Natural killer cell treated with Interleukin-12 subunit alpha and Interleukin-12 subunit beta and Interleukin-15 and Interleukin-18, amount 100 ng/mL, for 72 hours (primary cell): ENCODE data around the gene MRPL51. TPM values are rescaled to one million over a fixed set of nuclear protein-coding genes. Genes with fewer than 3 reads are reported as not detected.
"Not testable (repeated sequence)": the region's sequence is repeated elsewhere in the genome, so short reads cannot be mapped to it uniquely, and the experiment has no call there.

Experiments used
- ATAC-seq, 2 donors: fragments of 150-1000 bp; cut with Tn5 transposase in 1 of 2; sonication (Bioruptor Pico), chemical (Tn5 transposase) in 1 of 2; 2 replicates each; pipeline ENCODE4 v1.10.0; 2021
- DNase-seq: peaks from one replicate; pipeline ENCODE4 v3.0.0; 2022; ENCODE audit warnings: low spot score
- H3K27ac Mint-ChIP-seq, 2 donors: 1 replicate in 1 of 2; 2 replicates in 1 of 2; pipeline ENCODE4 v1.8.0; 2022; ENCODE audit warnings: mixed read lengths in 2 of 2, mild to moderate bottlenecking in 1 of 2, moderate library complexity in 1 of 2
- H3K27me3 Mint-ChIP-seq, 2 donors: 1 replicate in 1 of 2; 2 replicates in 1 of 2; pipeline ENCODE4 v1.8.0; 2022; ENCODE audit warnings: mixed read lengths in 2 of 2
- H3K36me3 Mint-ChIP-seq: one replicate; pipeline ENCODE4 v1.8.0; 2022; ENCODE audit warnings: mixed read lengths
- H3K4me1 Mint-ChIP-seq, 2 donors: 1 replicate in 1 of 2; 2 replicates in 1 of 2; pipeline ENCODE4 v1.8.0; 2022; ENCODE audit warnings: low read depth in 2 of 2, mixed read lengths in 2 of 2, mild to moderate bottlenecking in 1 of 2
- H3K4me3 Mint-ChIP-seq: one replicate; pipeline ENCODE4 v1.8.0; 2022; ENCODE audit warnings: mixed read lengths
- H3K9me3 Mint-ChIP-seq: 2 replicates; pipeline ENCODE4 v1.8.0; 2022; ENCODE audit warnings: mixed read lengths
- total RNA-seq, 2 donors: library from RNA; stranded (reverse); gene quantifications; one replicate each; pipeline ENCODE4 v1.2.3, GENCODE V29; 2022

Gene MRPL51
- total RNA-seq, 2 donors from 2014 or later, result 200 to 217 TPM

DNA sequence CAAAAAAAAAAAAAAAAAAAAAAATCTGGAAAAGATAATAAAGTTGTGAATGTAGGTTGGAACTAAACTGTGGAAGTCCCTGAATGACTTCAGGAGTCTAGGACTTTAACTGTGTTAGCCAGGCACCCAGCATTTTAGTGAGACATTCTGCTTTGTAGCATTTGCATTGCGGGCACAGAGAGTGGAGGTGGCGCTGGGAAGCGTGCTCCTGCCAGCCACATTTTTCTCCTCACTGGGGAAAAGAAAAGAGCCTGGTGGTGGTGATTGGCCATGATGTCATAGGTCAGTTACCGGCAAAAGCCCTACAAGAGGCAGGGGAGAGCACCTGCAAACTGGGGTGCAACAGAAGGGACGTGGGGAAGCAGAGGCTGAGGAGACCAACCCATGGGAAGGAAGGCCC is 31.6 kb upstream of the MRPL51 start:
- Mint-ChIP-seq H3K9me3 (no peaks in the 10 kb centered on the region), H3K27ac (no peak overlapping the region), H3K36me3 (peaks cover 47% of the 10 kb centered on the region), H3K4me3 (no peak overlapping the region), H3K27me3 (no peaks in the 10 kb centered on the region), H3K4me1 (peaks cover 6 to 7% of the 10 kb centered on the region in 2 donors)
- DNase-seq (no peak), ATAC-seq (no peak)

DNA sequence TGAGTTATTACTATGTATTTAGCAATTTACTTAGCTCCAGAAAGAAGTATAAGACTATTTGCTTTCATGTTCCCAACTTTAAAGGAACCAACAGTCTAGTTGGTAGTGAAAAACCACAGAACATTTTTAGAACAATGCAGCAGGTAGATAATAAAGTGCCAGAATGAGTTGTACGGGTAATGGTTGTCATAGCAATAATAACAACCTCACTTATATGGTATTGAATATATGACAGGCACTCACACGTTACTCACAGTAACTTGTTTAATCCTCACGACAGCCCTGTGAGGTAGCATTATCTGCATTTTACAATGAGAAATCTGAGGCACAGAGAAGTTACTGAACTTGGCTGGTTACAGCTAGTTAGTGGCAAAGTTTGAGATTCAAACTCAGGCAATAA is 30.6 kb upstream of the MRPL51 start:
- H3K4me3 Mint-ChIP-seq, result no peak overlapping the region
- no peak for DNase-seq
- no peaks in the 10 kb centered on the region for H3K27me3 Mint-ChIP-seq
- ATAC-seq, result no peak
- H3K9me3 Mint-ChIP-seq, result no peaks in the 10 kb centered on the region
- peaks cover 46% of the 10 kb centered on the region for H3K36me3 Mint-ChIP-seq
- H3K4me1 Mint-ChIP-seq, result peaks cover 6 to 7% of the 10 kb centered on the region in 2 donors
- H3K27ac Mint-ChIP-seq, result no peak overlapping the region

- Mint-ChIP-seq H3K27me3 (no peaks in the 10 kb centered on the region), H3K27ac (no peak overlapping the region), H3K36me3 (peaks cover 40% of the 10 kb centered on the region), H3K9me3 (no peaks in the 10 kb centered on the region), H3K4me3 (no peak overlapping the region), H3K4me1 (peaks cover 6 to 7% of the 10 kb centered on the region in 2 donors)
- DNase-seq (no peak), ATAC-seq (no peak)
Measured at GRCh38 chr12:6522193-6522592, 29.1 kb upstream of the MRPL51 start.

DNA sequence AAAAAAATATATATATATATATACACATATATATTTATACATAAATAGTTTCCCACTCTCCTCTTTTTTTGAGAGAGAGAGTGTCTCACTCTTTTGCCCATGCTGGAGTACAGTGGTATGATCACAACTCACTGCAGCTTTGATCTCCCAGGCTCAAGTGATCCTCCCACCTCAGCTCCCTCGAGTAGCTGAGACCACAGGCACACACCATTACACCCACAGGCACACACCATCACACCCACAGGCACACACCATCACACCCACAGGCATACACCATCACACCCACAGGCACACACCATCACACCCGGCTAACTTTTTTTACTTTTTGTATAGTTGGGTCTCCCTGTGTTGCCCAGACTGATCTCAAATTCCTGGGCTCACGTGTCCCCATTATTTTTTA is 27.1 kb upstream of the MRPL51 start:
- H3K36me3 Mint-ChIP-seq, result peaks cover 41% of the 10 kb centered on the region
- ATAC-seq (peak; percentile 77 to 85), DNase-seq (no peak)
- no peaks in the 10 kb centered on the region for H3K9me3 Mint-ChIP-seq
- peaks cover 5 to 6% of the 10 kb centered on the region in 2 donors for H3K4me1 Mint-ChIP-seq
- no peaks in the 10 kb centered on the region for H3K27me3 Mint-ChIP-seq
- no peak overlapping the region for H3K27ac Mint-ChIP-seq
- H3K4me3 Mint-ChIP-seq, result no peak overlapping the region

DNA sequence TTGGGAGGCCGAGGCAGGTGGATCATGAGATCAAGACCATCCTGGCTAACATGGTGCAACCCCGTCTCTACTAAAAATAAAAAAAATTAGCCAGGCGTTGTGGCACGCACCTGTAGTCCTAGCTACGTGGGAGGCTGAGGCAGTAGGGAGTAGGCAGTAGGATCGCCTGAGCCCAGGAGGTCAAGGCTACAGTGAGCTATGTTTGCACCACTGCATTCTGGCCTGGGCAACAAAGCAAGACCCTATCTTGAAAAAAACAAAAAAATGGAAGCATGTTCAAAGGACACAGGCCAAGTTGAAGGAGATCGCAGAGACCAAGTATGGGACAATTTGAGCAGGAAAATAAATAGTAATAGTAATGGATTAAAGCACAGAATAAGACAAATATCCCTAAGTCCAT is 15.0 kb upstream of the MRPL51 start:
- Mint-ChIP-seq H3K27ac (no peak overlapping the region), H3K9me3 (no peaks in the 10 kb centered on the region), H3K36me3 (peaks cover 25% of the 10 kb centered on the region), H3K4me1 (peaks cover 7 to 16% of the 10 kb centered on the region in 2 donors), H3K4me3 (no peak overlapping the region), H3K27me3 (no peaks in the 10 kb centered on the region)
- ATAC-seq (no peak), DNase-seq (no peak)

GRCh38 chr12:6507102-6507998 is 14.3 kb upstream of the MRPL51 start:
- DNase-seq (no peak), ATAC-seq (no peak)
- Mint-ChIP-seq H3K4me1 (peaks cover 7 to 13% of the 10 kb centered on the region in 2 donors), H3K27ac (no peak overlapping the region), H3K9me3 (no peaks in the 10 kb centered on the region), H3K36me3 (peaks cover 17% of the 10 kb centered on the region), H3K27me3 (no peaks in the 10 kb centered on the region), H3K4me3 (no peak overlapping the region)

- H3K4me3 Mint-ChIP-seq, result no peak overlapping the region
- H3K4me1 Mint-ChIP-seq, result peaks cover 5 to 6% of the 10 kb centered on the region in 2 donors
- no peaks in the 10 kb centered on the region for H3K36me3 Mint-ChIP-seq
- no peaks in the 10 kb centered on the region for H3K9me3 Mint-ChIP-seq
- no peaks in the 10 kb centered on the region for H3K27me3 Mint-ChIP-seq
- no peak overlapping the region for H3K27ac Mint-ChIP-seq
- DNase-seq, result no peak
- ATAC-seq, result no peak
Measured at GRCh38 chr12:6500466-6500865, 7.4 kb upstream of the MRPL51 start.

- H3K27me3 Mint-ChIP-seq, ATAC-seq, H3K36me3 Mint-ChIP-seq, DNase-seq, H3K4me3 Mint-ChIP-seq, H3K27ac Mint-ChIP-seq, H3K9me3 Mint-ChIP-seq: not testable (repeated sequence)
- H3K4me1 Mint-ChIP-seq, result peaks cover 28 to 31% of the 10 kb centered on the region in 2 donors
Measured at GRCh38 chr12:6497291-6497690, 4.2 kb upstream of the MRPL51 start.

DNA sequence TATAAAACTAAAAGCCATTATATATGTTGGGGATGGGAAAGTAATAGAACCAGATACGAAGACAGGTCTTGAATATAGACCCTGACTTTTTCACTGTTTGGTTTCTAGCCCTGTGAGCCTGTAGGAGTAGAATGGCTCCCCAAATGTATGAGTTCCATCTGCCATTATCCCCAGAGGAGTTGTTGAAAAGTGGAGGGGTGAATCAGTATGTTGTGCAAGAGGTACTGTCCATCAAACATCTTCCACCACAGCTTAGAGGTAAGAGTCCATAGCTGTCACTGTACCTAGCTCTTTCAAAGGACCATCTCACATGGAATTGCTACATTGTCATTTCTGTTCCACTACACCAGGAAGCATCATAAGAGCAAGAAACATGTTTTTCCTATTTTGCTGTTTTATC is 1.9 kb upstream of the MRPL51 start:
- no peaks in the 10 kb centered on the region for H3K9me3 Mint-ChIP-seq
- H3K4me3 Mint-ChIP-seq, result peak overlapping the region; percentile 97
- no peak for DNase-seq
- peaks cover 31 to 33% of the 10 kb centered on the region in 2 donors for H3K4me1 Mint-ChIP-seq
- peak overlapping the region; percentile 98 to 99 for H3K27ac Mint-ChIP-seq
- ATAC-seq, result no peak
- H3K36me3 Mint-ChIP-seq, result peaks cover 15% of the 10 kb centered on the region
- H3K27me3 Mint-ChIP-seq, result no peaks in the 10 kb centered on the region

DNA sequence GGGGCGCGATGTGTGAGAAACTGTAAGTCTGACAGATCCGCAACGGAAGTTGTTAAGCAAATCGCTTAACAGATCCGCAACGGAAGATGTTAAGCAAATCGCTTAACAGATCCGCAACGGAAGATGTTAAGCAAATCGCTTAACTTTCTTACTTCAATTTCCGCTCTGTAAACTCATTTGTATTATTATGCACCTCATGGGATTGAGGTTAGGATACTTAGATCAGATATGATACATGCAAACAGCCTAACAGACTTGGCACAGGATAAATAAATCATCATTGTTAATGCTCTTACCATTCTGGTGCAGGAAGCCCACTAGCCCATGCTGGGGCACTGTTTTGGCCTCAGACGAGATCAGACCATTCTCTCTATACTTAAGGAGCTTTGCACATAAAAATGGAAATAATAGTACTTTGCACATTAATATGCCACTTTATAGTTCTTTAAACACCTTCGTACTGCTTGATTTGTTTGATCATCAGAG is 1.2 kb upstream of the MRPL51 start:
- ATAC-seq (peak in 1 of 2 donors; percentile 10), DNase-seq (no peak)
- Mint-ChIP-seq H3K27ac (peak overlapping the region; percentile 98 to 99), H3K36me3 (peaks cover 15% of the 10 kb centered on the region), H3K9me3 (no peaks in the 10 kb centered on the region), H3K4me1 (peaks cover 31 to 33% of the 10 kb centered on the region in 2 donors), H3K27me3 (no peaks in the 10 kb centered on the region), H3K4me3 (peak overlapping the region; percentile 97)

DNA sequence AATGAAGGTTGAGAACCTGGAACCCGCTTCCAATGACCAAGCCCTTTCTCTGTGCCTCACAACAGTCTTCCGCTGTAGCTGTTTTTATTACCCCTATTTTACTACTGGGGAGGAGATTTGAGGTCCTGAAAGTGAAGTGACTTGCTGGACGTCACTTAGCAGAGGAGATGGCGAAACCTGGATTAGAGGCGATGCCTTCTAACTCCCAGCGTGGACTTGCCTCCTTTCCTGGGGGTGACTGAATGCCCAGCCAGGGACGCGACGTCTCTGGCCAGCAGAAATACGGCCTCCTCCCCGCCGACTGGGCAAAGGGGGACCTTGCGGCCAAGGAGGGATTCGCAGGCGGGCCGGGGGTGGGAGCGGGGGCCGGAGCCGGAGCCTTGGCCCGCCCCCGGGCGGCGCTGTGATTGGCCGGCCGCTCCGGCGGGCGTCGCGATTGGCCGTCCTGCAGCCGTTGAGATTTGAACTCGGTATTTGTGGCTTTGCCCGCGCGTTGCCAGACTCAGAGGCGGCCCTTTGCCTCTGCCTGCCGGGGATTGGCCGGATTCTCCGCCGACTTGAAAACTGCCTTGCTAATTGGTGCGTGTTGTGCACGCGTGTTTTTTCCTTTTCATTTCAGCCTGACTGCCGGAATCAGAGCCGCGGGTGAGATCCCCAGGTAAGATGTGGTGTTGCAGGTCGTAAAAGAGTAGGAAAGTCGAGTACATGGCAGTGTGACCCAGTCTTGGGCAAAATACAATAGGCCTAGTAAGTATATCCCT is 615 bp upstream of the MRPL51 start, which contains the start of gene NCAPD2:
TSS of gene NCAPD2 (plus strand) at position 606 of the 761 bp plus-strand sequence. CDS start 997 bp downstream, outside the sequence.
- Mint-ChIP-seq H3K9me3 (no peaks in the 10 kb centered on the region), H3K4me1 (peaks cover 31 to 33% of the 10 kb centered on the region in 2 donors), H3K4me3 (peak within 1 kb of the TSS; percentile 97), H3K27me3 (no peaks in the 10 kb centered on the region), H3K36me3 (peaks cover 15% of the 10 kb centered on the region), H3K27ac (peak within 1 kb of the TSS; percentile 98 to 99)
- ATAC-seq (peak; percentile 94 to 95), DNase-seq (peak; percentile 96)

DNA sequence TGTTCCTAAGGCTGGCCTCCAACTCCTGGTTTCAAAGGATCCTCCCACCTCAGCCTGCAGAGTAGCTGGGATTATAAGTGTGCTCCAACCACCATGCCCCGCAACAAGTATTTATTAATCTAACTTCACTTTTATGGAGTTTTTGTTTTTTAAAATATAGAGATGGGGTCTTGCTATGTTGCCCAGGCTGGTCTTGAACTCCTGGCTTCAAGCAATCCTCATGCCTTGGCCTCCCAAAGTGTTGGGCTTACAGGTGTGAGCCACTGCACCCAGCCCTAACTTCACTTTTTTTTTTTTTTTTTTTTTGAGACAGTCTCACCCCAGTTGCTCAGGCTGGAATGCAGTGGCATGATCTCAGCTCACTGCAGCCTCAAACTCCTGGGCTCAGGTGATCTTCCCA is 2.4 kb downstream of the MRPL51 start:
- H3K36me3 Mint-ChIP-seq, result peaks cover 15% of the 10 kb centered on the region
- not testable (repeated sequence) for H3K4me3 Mint-ChIP-seq, H3K9me3 Mint-ChIP-seq, ATAC-seq, DNase-seq, H3K27me3 Mint-ChIP-seq, H3K27ac Mint-ChIP-seq
- H3K4me1 Mint-ChIP-seq, result peaks cover 28 to 29% of the 10 kb centered on the region in 2 donors

DNA sequence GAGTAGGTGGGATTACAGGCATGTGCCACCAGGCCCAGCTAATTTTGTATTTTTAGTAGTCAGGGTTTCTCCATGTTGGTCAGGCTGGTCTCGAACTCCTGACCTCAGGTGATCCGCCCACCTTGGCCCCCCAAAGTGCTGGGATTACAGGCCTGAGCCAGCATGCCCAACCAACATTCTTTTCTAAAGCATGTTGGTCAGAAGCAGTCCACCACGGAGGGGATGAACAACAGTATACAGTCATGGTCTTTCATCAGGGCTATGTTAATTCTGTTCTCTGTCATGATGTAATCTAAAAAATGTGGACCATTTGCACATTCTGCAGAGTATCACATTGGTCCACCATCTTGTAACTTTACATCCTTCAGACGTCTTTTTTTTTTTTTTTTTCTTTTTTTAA is 3.6 kb downstream of the MRPL51 start:
- peaks cover 16% of the 10 kb centered on the region in 2 donors for H3K4me1 Mint-ChIP-seq
- peaks cover 9% of the 10 kb centered on the region for H3K36me3 Mint-ChIP-seq
- H3K27ac Mint-ChIP-seq, result no peak overlapping the region
- DNase-seq (no peak), ATAC-seq (no peak)
- peaks cover 0 to 3% of the 10 kb centered on the region in 2 donors for H3K27me3 Mint-ChIP-seq
- H3K9me3 Mint-ChIP-seq, result no peaks in the 10 kb centered on the region
- no peak overlapping the region for H3K4me3 Mint-ChIP-seq

DNA sequence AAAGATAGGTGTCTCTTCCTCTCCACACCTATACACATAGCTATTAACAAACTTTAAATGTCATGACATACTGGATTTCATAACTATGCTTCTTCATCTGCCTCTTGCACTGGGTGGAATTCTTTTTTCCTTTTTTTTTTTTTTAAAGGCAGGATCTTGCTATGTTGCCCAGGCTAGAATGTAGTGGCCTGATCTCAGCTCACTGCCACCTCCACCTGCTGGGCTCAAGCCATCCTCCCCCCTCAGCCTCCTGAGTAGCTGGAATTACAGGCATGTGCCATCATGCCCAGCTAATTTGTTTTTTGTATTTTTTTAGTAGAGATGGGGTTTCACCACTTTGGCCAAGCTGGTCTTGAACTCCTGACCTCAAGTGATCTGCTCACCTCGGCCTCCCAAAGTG is 4.8 kb downstream of the MRPL51 start:
- ATAC-seq (no peak), DNase-seq (no peak)
- Mint-ChIP-seq H3K4me3 (no peak overlapping the region), H3K27me3 (peaks cover 0 to 3% of the 10 kb centered on the region in 2 donors), H3K4me1 (peaks cover 10 to 11% of the 10 kb centered on the region in 2 donors), H3K9me3 (no peaks in the 10 kb centered on the region), H3K36me3 (peaks cover 9% of the 10 kb centered on the region), H3K27ac (no peak overlapping the region)
